CD14-positive monocyte (primary cell): Measurements from ENCODE around the gene MMP28. TPM values are rescaled to one million over a fixed set of nuclear protein-coding genes. Genes with fewer than 3 reads are reported as not detected.

Experiments
- DNase-seq, 3 donors: peaks; one replicate each; pipeline ENCODE4 v3.0.0-alpha.2; 2011 to 2022
- H2AFZ ChIP-seq: 2 replicates; pipeline ENCODE4 v1.6.0; 2012; ENCODE audit warnings: mild to moderate bottlenecking, low read depth, low read length, inconsistent platforms; ENCODE audit not compliant: insufficient read depth, poor library complexity, severe bottlenecking
- H3K27ac ChIP-seq, 2 donors: 1 replicate in 1 of 2; 2 replicates in 1 of 2; pipeline ENCODE4 v1.5.1; 2012 to 2013; ENCODE audit warnings: low read length in 2 of 2, control low read depth in 1 of 2, inconsistent platforms in 1 of 2, low read depth in 1 of 2, mild to moderate bottlenecking in 1 of 2
- H3K27me3 ChIP-seq, 2 donors: one replicate each; pipeline versions ENCODE4 v1.6.0 to v1.6.1; 2011 to 2013; ENCODE audit warnings: low read length in 2 of 2; ENCODE audit not compliant: control insufficient read depth in 2 of 2, insufficient read depth in 2 of 2
- H3K36me3 ChIP-seq, 2 donors: replicated peaks in 1 of 2; 1 replicate in 1 of 2; 2 replicates in 1 of 2; pipeline versions ENCODE4 v1.5.1 to v1.6.1; 2012 to 2013; ENCODE audit warnings: low read length in 2 of 2, control low read depth in 1 of 2, inconsistent platforms in 1 of 2, mild to moderate bottlenecking in 1 of 2; ENCODE audit not compliant: insufficient read depth in 2 of 2, control insufficient read depth in 1 of 2
- H3K4me1 ChIP-seq, 2 donors: 1 replicate in 1 of 2; 2 replicates in 1 of 2; pipeline versions ENCODE4 v1.5.1 to v1.6.1; 2012 to 2013; ENCODE audit warnings: low read length in 2 of 2, control low read depth in 1 of 2, inconsistent platforms in 1 of 2, mild to moderate bottlenecking in 1 of 2, moderate library complexity in 1 of 2; ENCODE audit not compliant: insufficient read depth in 2 of 2, control insufficient read depth in 1 of 2
- H3K4me2 ChIP-seq: replicated peaks from 2 replicates; pipeline ENCODE3; 2012; ENCODE audit warnings: low read length, moderate library complexity, mild to moderate bottlenecking; ENCODE audit not compliant: poor library complexity, severe bottlenecking; ENCODE audit errors: extremely low read depth
- H3K4me3 ChIP-seq, 3 experiments: fragments of 200-600 bp in 1 of 3; sonication (generic) in 1 of 3; replicated peaks in 1 of 3; 1 replicate in 2 of 3; 2 replicates in 1 of 3; pipeline ENCODE4 v1.5.1; 2011 to 2013; ENCODE audit warnings: low read length in 3 of 3, mild to moderate bottlenecking in 3 of 3, control low read depth in 2 of 3, low read depth in 2 of 3, inconsistent platforms in 1 of 3, moderate library complexity in 1 of 3
- H3K79me2 ChIP-seq: 2 replicates; pipeline ENCODE4 v1.6.0; 2012; ENCODE audit warnings: mild to moderate bottlenecking, control low read depth, inconsistent platforms, low read length, moderate library complexity; ENCODE audit not compliant: insufficient read depth
- H3K9ac ChIP-seq: 2 replicates; pipeline ENCODE4 v1.6.0; 2017; ENCODE audit warnings: low read length, mild to moderate bottlenecking; ENCODE audit not compliant: insufficient read depth, poor library complexity, severe bottlenecking
- H3K9me3 ChIP-seq, 2 donors: replicated peaks in 1 of 2; 1 replicate in 1 of 2; 2 replicates in 1 of 2; pipeline versions ENCODE4 v1.5.1 to v1.6.1; 2012 to 2013; ENCODE audit warnings: low read length in 2 of 2, control low read depth in 1 of 2; ENCODE audit not compliant: control insufficient read depth in 1 of 2, insufficient read depth in 1 of 2
- H4K20me1 ChIP-seq: 2 replicates; pipeline ENCODE4 v1.6.0; 2012; ENCODE audit warnings: mild to moderate bottlenecking, low read length, control low read depth, moderate library complexity; ENCODE audit not compliant: insufficient read depth
- H3K27ac Mint-ChIP-seq, 7 donors: one replicate each; pipeline ENCODE4 v1.8.0; 2020; ENCODE audit warnings: mild to moderate bottlenecking in 7 of 7, mixed read lengths in 7 of 7, moderate library complexity in 6 of 7, inconsistent platforms in 2 of 7
- H3K27me3 Mint-ChIP-seq, 3 donors: one replicate each; pipeline ENCODE4 v1.8.0; 2021 to 2022; ENCODE audit warnings: low read depth in 3 of 3, mild to moderate bottlenecking in 3 of 3, mixed read lengths in 3 of 3, moderate library complexity in 3 of 3, inconsistent platforms in 1 of 3
- H3K36me3 Mint-ChIP-seq, 2 donors: one replicate each; pipeline ENCODE4 v1.8.0; 2020; ENCODE audit warnings: mixed read lengths in 2 of 2, inconsistent platforms in 1 of 2, mild to moderate bottlenecking in 1 of 2
- H3K4me1 Mint-ChIP-seq: one replicate; pipeline ENCODE4 v1.8.0; 2020; ENCODE audit warnings: mild to moderate bottlenecking, mixed read lengths
- H3K4me3 Mint-ChIP-seq, 2 donors: one replicate each; pipeline ENCODE4 v1.8.0; 2020; ENCODE audit warnings: mild to moderate bottlenecking in 2 of 2, mixed read lengths in 2 of 2, moderate library complexity in 1 of 2
- H3K9me3 Mint-ChIP-seq, 7 donors: one replicate each; pipeline ENCODE4 v1.8.0; 2020 to 2022; ENCODE audit warnings: mixed read lengths in 7 of 7, mild to moderate bottlenecking in 6 of 7, moderate library complexity in 6 of 7, inconsistent platforms in 2 of 7
- WGBS: methylation state at CpG from one replicate; pipeline ENCODE4 v1.1.5; 2013; ENCODE audit warnings: missing lambda C conversion rate; ENCODE audit not compliant: insufficient coverage; 5-methylcytosine and 5-hydroxymethylcytosine counted together
- intact Hi-C, 2 donors: fragments of 100-400 bp; cut with micrococcal nuclease; formaldehyde crosslinking; loops; one replicate each; pipeline versions ENCODE4 v1.15.0 to v1.15.1; 2023
- polyA plus RNA-seq, 3 donors: library from polyadenylated mRNA; depleted of rRNA in 1 of 3; unstranded in 2 of 3; stranded (reverse) in 1 of 3; fragments of 300-500 nt in 2 of 3; fragments of >200 nt in 1 of 3; fragmentation: Illumina TruSeq in 2 of 3; gene quantifications; 1 replicate in 2 of 3; 2 replicates in 1 of 3; pipeline ENCODE4 v1.2.3, GENCODE V29; 2012 to 2021
- TF ChIP-seq, protein P1 (sequence below): fragments of 200-600 bp; IDR thresholded peaks from one replicate; pipeline ENCODE4 v1.8.0; 2022; ENCODE audit warnings: antibody characterized with exemption, mild to moderate bottlenecking

MMP28 gene
- polyA plus RNA-seq, 3 donors, result not detected

DNA sequence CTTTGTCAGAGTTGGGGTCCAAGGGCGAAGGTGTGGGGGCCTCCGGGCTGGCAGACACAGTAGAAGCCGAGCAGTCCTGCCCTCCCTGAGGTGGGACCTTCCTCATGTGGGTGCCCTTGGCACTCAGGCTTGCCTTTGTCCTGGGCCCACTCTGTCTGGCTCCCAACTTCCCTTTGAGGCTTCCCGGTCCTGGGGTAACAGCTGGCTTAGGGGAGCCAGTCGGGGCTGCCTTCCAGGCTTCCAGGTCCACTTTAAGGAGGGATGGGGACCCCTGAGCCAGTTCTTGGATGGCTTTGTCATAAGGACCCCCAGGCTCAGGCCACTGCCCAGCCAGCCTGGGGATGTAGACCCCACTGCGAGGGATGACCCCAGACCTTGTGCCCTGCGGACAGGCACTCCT, 50.2 kb downstream of the MMP28 start:
- intact Hi-C loops, result loop anchor here (5.0 to 10.0 kb wide), 3 partner anchors 133 to 580 kb away; no protein-coding TSS in a partner anchor
- Histone ChIP-seq H3K4me3 (no peak overlapping the region), H3K4me1 (no peaks in the 10 kb centered on the region), H3K27me3 (peaks cover 12 to 49% of the 10 kb centered on the region in 2 donors), H4K20me1 (no peaks in the 10 kb centered on the region), H3K4me2 (no peak overlapping the region), H3K27ac (no peak overlapping the region), H3K36me3 (no peaks in the 10 kb centered on the region), H3K9me3 (peaks cover 0 to 9% of the 10 kb centered on the region in 2 donors), H2AFZ (no peak overlapping the region), H3K9ac (no peak overlapping the region), H3K79me2 (no peaks in the 10 kb centered on the region)
- peaks cover 43 to 52% (median 50%) of the 10 kb centered on the region in 3 donors for H3K27me3 Mint-ChIP-seq
- 91% methylated on average over 7 of the region's 7 CpGs for WGBS
- peaks cover 9% of the 10 kb centered on the region for H3K4me1 Mint-ChIP-seq
- TF ChIP-seq, protein P1, sequence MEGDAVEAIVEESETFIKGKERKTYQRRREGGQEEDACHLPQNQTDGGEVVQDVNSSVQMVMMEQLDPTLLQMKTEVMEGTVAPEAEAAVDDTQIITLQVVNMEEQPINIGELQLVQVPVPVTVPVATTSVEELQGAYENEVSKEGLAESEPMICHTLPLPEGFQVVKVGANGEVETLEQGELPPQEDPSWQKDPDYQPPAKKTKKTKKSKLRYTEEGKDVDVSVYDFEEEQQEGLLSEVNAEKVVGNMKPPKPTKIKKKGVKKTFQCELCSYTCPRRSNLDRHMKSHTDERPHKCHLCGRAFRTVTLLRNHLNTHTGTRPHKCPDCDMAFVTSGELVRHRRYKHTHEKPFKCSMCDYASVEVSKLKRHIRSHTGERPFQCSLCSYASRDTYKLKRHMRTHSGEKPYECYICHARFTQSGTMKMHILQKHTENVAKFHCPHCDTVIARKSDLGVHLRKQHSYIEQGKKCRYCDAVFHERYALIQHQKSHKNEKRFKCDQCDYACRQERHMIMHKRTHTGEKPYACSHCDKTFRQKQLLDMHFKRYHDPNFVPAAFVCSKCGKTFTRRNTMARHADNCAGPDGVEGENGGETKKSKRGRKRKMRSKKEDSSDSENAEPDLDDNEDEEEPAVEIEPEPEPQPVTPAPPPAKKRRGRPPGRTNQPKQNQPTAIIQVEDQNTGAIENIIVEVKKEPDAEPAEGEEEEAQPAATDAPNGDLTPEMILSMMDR, result no peak
- no peaks in the 10 kb centered on the region for H3K36me3 Mint-ChIP-seq
- H3K27ac Mint-ChIP-seq, result no peak overlapping the region
- peaks cover 0 to 14% (median 3%) of the 10 kb centered on the region in 7 donors for H3K9me3 Mint-ChIP-seq
- no peak for DNase-seq
- no peak overlapping the region for H3K4me3 Mint-ChIP-seq

DNA sequence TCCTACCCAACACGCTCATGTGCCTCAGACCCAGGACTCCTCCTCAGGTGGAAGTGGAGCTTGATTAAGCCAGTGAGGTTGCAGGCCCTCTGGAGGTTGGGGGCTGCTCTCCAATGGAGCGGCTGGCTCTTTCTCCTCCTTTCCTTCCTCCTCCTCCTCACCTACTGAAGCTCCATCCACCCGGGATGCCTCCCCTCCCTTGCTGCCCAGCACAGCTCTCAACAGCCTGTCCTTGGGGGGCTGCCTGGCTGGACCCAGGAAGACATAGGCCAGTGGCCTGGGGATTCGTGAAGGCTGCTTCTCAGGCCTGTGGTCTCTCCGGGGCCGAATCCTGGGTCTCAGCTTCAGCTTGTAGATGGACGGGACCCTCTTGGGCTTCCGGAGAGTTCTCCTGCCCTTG, 50.6 kb downstream of the MMP28 start:
- peaks cover 11 to 48% of the 10 kb centered on the region in 2 donors for H3K27me3 ChIP-seq
- H3K9me3 ChIP-seq, result peaks cover 0 to 9% of the 10 kb centered on the region in 2 donors
- 93% methylated on average over 6 of the region's 8 CpGs for WGBS
- intact Hi-C loops, result loop anchor here (5.0 to 10.0 kb wide), 3 partner anchors 133 to 580 kb away; no protein-coding TSS in a partner anchor
- H3K9me3 Mint-ChIP-seq, result peaks cover 0 to 14% (median 0%) of the 10 kb centered on the region in 7 donors
- no peak overlapping the region for H3K4me3 ChIP-seq
- no peaks in the 10 kb centered on the region for H3K79me2 ChIP-seq
- H3K27me3 Mint-ChIP-seq, result peaks cover 43 to 52% (median 50%) of the 10 kb centered on the region in 3 donors
- no peaks in the 10 kb centered on the region for H3K36me3 ChIP-seq
- no peaks in the 10 kb centered on the region for H4K20me1 ChIP-seq
- H3K36me3 Mint-ChIP-seq, result no peaks in the 10 kb centered on the region
- TF ChIP-seq, protein P1, result no peak
- H3K9ac ChIP-seq, result no peak overlapping the region
- peaks cover 6% of the 10 kb centered on the region for H3K4me1 Mint-ChIP-seq
- H2AFZ ChIP-seq, result no peak overlapping the region
- no peak overlapping the region for H3K4me3 Mint-ChIP-seq
- no peak for DNase-seq
- no peak overlapping the region for H3K27ac Mint-ChIP-seq
- no peak overlapping the region for H3K4me2 ChIP-seq
- H3K27ac ChIP-seq, result no peak overlapping the region
- H3K4me1 ChIP-seq, result no peaks in the 10 kb centered on the region
